ENCODE data around the gene STXBP1. TPM values are rescaled to one million over a fixed set of nuclear protein-coding genes. Genes with fewer than 3 reads are reported as not detected.

STXBP1 gene
- total RNA-seq, 2 donors from 2014 or later, result 8.2 to 15.8 TPM

- Histone ChIP-seq H3K36me3 (no peaks in the 10 kb centered on the region), H3K9ac (ENCODE audit: low read depth in 2 of 2, low read length in 2 of 2) (no peak overlapping the region), H3K9me3 (no peaks in the 10 kb centered on the region), H3K27me3 (no peaks in the 10 kb centered on the region), H3K4me3 (no peak overlapping the region), H3K4me1 (no peaks in the 10 kb centered on the region), H3K27ac (no peak overlapping the region)
- intact Hi-C loops (cut with DNase I), result no loop called here
- DNase-seq, result no peak
- no peak for TF ChIP-seq CTCF (IDR thresholded peaks at IDR 0.05)
Observed at GRCh38 chr9:127626752-127627493, 14.8 kb downstream of the STXBP1 start.

- Histone ChIP-seq H3K9me3 (no peaks in the 10 kb centered on the region), H3K27ac (no peak overlapping the region), H3K36me3 (no peaks in the 10 kb centered on the region), H3K4me3 (no peak overlapping the region), H3K27me3 (no peaks in the 10 kb centered on the region), H3K4me1 (no peaks in the 10 kb centered on the region), H3K9ac (ENCODE audit: low read depth in 2 of 2, low read length in 2 of 2) (no peak overlapping the region)
- TF ChIP-seq CTCF (IDR thresholded peaks at IDR 0.05), result no peak
- intact Hi-C loops (cut with DNase I), result no loop called here
- DNase-seq, result no peak
Observed at GRCh38 chr9:127627494-127627855, 15.4 kb downstream of the STXBP1 start.

GRCh38 chr9:127628758-127629467 lies 16.8 kb downstream of the STXBP1 start:
- no peak overlapping the region for H3K9ac ChIP-seq (ENCODE audit: low read depth in 2 of 2, low read length in 2 of 2)
- H3K36me3 ChIP-seq, result no peaks in the 10 kb centered on the region
- no peak for TF ChIP-seq CTCF (IDR thresholded peaks at IDR 0.05)
- no peaks in the 10 kb centered on the region for H3K27me3 ChIP-seq
- H3K27ac ChIP-seq, result no peak overlapping the region
- intact Hi-C loops (cut with DNase I), result no loop called here
- no peak overlapping the region for H3K4me3 ChIP-seq
- H3K4me1 ChIP-seq, result peaks cover 3% of the 10 kb centered on the region
- DNase-seq, result no peak
- H3K9me3 ChIP-seq, result no peaks in the 10 kb centered on the region

GRCh38 chr9:127629468-127630081 lies 17.5 kb downstream of the STXBP1 start:
- TF ChIP-seq CTCF (IDR thresholded peaks at IDR 0.05), result no peak
- Histone ChIP-seq H3K4me3 (no peak overlapping the region), H3K36me3 (no peaks in the 10 kb centered on the region)

GRCh38 chr9:127633216-127633862 lies 21.3 kb downstream of the STXBP1 start:
- Histone ChIP-seq H3K4me3 (no peak overlapping the region), H3K4me1 (peaks cover 9% of the 10 kb centered on the region), H3K9me3 (no peaks in the 10 kb centered on the region), H3K9ac (ENCODE audit: low read depth in 2 of 2, low read length in 2 of 2) (no peak overlapping the region), H3K36me3 (no peaks in the 10 kb centered on the region), H3K27ac (peak overlapping the region; percentile 53), H3K27me3 (no peaks in the 10 kb centered on the region)
- TF ChIP-seq CTCF (IDR thresholded peaks at IDR 0.05), result no peak
- intact Hi-C loops (cut with DNase I), result no loop called here
- no peak for DNase-seq

More at GRCh38 chr9:127629468-127630081, 17.5 kb downstream of the STXBP1 start:
- Histone ChIP-seq H3K9ac (ENCODE audit: low read depth in 2 of 2, low read length in 2 of 2) (no peak overlapping the region), H3K27me3 (no peaks in the 10 kb centered on the region), H3K9me3 (no peaks in the 10 kb centered on the region), H3K4me1 (peaks cover 4% of the 10 kb centered on the region), H3K27ac (no peak overlapping the region)
- DNase-seq, result no peak
- intact Hi-C loops (cut with DNase I), result no loop called here
